DMS153 (cell line): ENCODE results near the gene SFRP5.
A peak's percentile ranks its signal among the peaks of the same experiment; 100 is the strongest.

Experiments
- DNase-seq: peaks from one replicate; lab custom pipeline; 2025; lab: John Stamatoyannopoulos, UW

The SFRP5 gene

GRCh38 chr10:97785731-97786130 is 13.9 kb upstream of the SFRP5 start:
- DNase-seq = no peak

- no peak for DNase-seq
Measured at GRCh38 chr10:97785231-97785630, 13.4 kb upstream of the SFRP5 start.

GRCh38 chr10:97784200-97784810 is 12.5 kb upstream of the SFRP5 start:
- no peak for DNase-seq

- no peak for DNase-seq
Measured at GRCh38 chr10:97782455-97783228, 10.8 kb upstream of the SFRP5 start.

GRCh38 chr10:97781618-97782331 is 10.0 kb upstream of the SFRP5 start:
- DNase-seq = peak; percentile 6

GRCh38 chr10:97780841-97781617 is 9.2 kb upstream of the SFRP5 start:
- DNase-seq = no peak

- no peak for DNase-seq
Measured at GRCh38 chr10:97779975-97780374, 8.2 kb upstream of the SFRP5 start.

GRCh38 chr10:97779492-97779891 is 7.7 kb upstream of the SFRP5 start:
- DNase-seq = no peak

GRCh38 chr10:97778452-97779302 is 6.9 kb upstream of the SFRP5 start:
- no peak for DNase-seq

- DNase-seq = no peak
Measured at GRCh38 chr10:97777143-97777542, 5.3 kb upstream of the SFRP5 start.

GRCh38 chr10:97774811-97775294 is 3.1 kb upstream of the SFRP5 start:
- DNase-seq = no peak

GRCh38 chr10:97773096-97773495 is 1.3 kb upstream of the SFRP5 start:
- DNase-seq = no peak

- peak; percentile 4 for DNase-seq
Measured at GRCh38 chr10:97771055-97771891, 526 bp downstream of the SFRP5 start.

- no peak for DNase-seq
Measured at GRCh38 chr10:97770255-97770654, 1.5 kb downstream of the SFRP5 start.

- no peak for DNase-seq
Measured at GRCh38 chr10:97768322-97769315, 3.2 kb downstream of the SFRP5 start.

- no peak for DNase-seq
Measured at GRCh38 chr10:97766996-97767924, 4.5 kb downstream of the SFRP5 start.

GRCh38 chr10:97766106-97766810 is 5.5 kb downstream of the SFRP5 start:
- DNase-seq = no peak
